HAP-1 (cell line): ENCODE data around the gene DYRK1A.
A peak's percentile ranks its signal among the peaks of the same experiment; 100 is the strongest.
"Not testable (repeated sequence)": the region's sequence is repeated elsewhere in the genome, so short reads cannot be mapped to it uniquely, and the experiment has no call there.

ENCODE experiments used
- DNase-seq, 2 experiments: peaks; one replicate each; pipeline ENCODE4 v3.0.0-alpha.2; 2016 to 2020; ENCODE audit warnings: low spot score in 2 of 2
- H3K27me3 ChIP-seq: fragments of 250-450 bp; sonication (Bioruptor Pico); 2 replicates; pipeline ENCODE4 v1.5.1; 2020; ENCODE audit warnings: low read depth, mild to moderate bottlenecking, moderate library complexity
- H3K36me3 ChIP-seq: fragments of 250-450 bp; sonication (Bioruptor Pico); replicated peaks from 2 replicates; pipeline ENCODE4 v1.5.1; 2020; ENCODE audit warnings: mild to moderate bottlenecking
- H3K4me1 ChIP-seq: fragments of 250-450 bp; sonication (Bioruptor Pico); 2 replicates; pipeline ENCODE4 v1.5.1; 2020; ENCODE audit warnings: mild to moderate bottlenecking
- H3K4me3 ChIP-seq: fragments of 250-450 bp; sonication (Bioruptor Pico); 2 replicates; pipeline ENCODE4 v1.5.1; 2020; ENCODE audit warnings: mild to moderate bottlenecking, moderate library complexity
- H3K9me3 ChIP-seq: fragments of 250-450 bp; sonication (Bioruptor Pico); 2 replicates; pipeline ENCODE4 v1.5.1; 2020; ENCODE audit warnings: mild to moderate bottlenecking, moderate library complexity
- in situ Hi-C: fragments of 300-500 bp; cut with MboI; formaldehyde crosslinking; loops from 3 replicates; pipeline ENCODE4 v1.14.3; 2020; ENCODE audit warnings: low sequenced_read_pairs, inconsistent platforms, mixed read lengths

Gene DYRK1A

GRCh38 chr21:37535130-37535529, 168.6 kb downstream of the DYRK1A start:
- Histone ChIP-seq H3K4me1 (no peaks in the 10 kb centered on the region), H3K9me3 (peaks cover 7% of the 10 kb centered on the region), H3K27me3 (no peaks in the 10 kb centered on the region), H3K4me3 (no peak overlapping the region), H3K36me3 (no peaks in the 10 kb centered on the region)
- DNase-seq, result no peak
- in situ Hi-C loops, result no loop called here

DNA sequence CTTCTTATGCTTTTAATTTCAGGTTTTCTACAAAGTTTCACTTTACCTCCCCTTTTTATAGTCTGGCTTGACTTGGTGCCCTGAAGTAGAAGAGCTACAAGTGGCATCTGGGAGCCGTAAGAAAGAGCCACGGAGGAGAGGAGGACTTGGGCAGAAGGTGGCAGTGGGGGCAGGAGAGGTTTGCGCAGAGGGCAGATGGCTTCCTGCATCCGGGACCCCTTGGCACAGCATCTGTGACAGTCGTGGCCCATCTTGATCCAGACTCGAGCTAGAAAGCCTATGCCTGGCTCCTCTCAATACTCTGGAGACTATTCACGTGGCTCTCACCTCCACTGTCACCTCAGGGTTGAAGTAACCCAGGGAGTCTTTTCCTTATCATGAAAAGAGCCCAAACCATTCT, 169.1 kb downstream of the DYRK1A start:
- no peak for DNase-seq
- H3K36me3 ChIP-seq, result no peaks in the 10 kb centered on the region
- H3K4me1 ChIP-seq, result no peaks in the 10 kb centered on the region
- no peak overlapping the region for H3K4me3 ChIP-seq
- peaks cover 7% of the 10 kb centered on the region for H3K9me3 ChIP-seq
- in situ Hi-C loops, result no loop called here
- no peaks in the 10 kb centered on the region for H3K27me3 ChIP-seq

- peaks cover 7% of the 10 kb centered on the region for H3K9me3 ChIP-seq
- H3K4me1 ChIP-seq, result no peaks in the 10 kb centered on the region
- DNase-seq, result no peak
- in situ Hi-C loops, result no loop called here
- no peaks in the 10 kb centered on the region for H3K36me3 ChIP-seq
- H3K27me3 ChIP-seq, result no peaks in the 10 kb centered on the region
- no peak overlapping the region for H3K4me3 ChIP-seq
Observed at GRCh38 chr21:37536616-37537278, 170.2 kb downstream of the DYRK1A start.

DNA sequence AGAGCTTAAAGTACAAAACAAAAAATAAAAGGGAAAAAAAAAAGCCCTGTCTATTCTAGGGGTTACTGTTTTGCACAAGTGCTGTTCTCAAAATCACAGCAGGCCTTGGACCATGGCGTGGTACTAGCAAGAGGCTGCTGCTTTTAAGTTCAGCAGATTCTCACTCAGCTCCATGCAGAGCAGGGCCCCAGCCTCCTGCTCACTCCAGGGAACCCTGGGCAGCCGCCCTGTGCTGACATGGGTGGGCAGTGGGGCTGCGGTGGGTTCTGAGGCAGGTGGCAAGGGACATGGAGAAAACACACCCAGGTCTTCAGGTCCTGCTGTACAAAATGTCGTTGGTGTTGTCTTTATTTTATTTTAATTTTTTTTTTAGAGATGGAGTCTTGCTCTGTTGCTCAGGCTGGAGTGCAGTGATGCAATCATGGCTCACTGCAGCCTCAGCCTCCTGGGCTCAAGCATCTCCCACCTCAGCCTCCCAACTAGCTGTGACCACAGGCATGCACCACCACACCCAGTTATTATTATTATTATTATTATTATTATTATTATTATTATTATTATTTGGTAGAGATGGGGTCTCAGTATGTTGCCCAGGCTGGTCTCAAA, 170.9 kb downstream of the DYRK1A start:
- Histone ChIP-seq H3K4me3 (no peak overlapping the region), H3K4me1 (no peaks in the 10 kb centered on the region), H3K36me3 (no peaks in the 10 kb centered on the region), H3K9me3 (peaks cover 7% of the 10 kb centered on the region), H3K27me3 (no peaks in the 10 kb centered on the region)
- no peak for DNase-seq
- in situ Hi-C loops, result no loop called here

DNA sequence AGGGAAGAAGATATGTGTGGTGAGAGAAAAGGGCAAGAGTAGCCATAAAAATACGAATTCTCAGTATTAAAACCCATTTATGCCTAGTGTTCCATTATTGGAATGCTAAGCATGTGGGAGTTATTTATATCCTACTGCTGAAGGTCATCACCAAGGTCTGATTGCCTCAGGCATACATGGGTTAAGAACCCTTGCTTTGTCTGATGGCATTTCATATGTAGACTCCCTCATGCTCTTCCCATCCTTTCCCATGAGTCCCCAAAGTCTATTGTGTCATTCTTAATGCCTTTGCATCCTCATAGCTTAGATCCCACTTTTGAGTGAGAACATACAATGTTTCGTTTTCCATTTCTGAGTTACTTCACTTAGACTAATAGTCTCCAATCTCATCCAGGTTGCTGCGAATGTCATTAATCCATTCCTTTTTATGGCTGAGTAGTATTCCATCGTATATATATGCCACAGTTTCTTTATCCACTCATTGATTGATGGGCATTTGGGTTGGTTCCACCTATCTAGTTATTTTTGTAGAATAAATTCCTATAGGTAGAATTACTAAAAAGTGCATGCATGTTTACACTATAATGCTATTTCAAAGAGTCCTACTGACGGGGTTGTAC, 172.5 kb downstream of the DYRK1A start:
- Histone ChIP-seq H3K27me3 (no peaks in the 10 kb centered on the region), H3K9me3 (peaks cover 7% of the 10 kb centered on the region), H3K36me3 (no peaks in the 10 kb centered on the region), H3K4me3 (no peak overlapping the region), H3K4me1 (no peaks in the 10 kb centered on the region)
- DNase-seq, result peak; percentile 39 to 69
- in situ Hi-C loops, result no loop called here

- H3K9me3 ChIP-seq, H3K36me3 ChIP-seq, H3K27me3 ChIP-seq, H3K4me1 ChIP-seq, in situ Hi-C loops, H3K4me3 ChIP-seq, DNase-seq: not testable (repeated sequence)
Observed at GRCh38 chr21:37541128-37541527, 174.6 kb downstream of the DYRK1A start.

- in situ Hi-C loops, result no loop called here
Observed at GRCh38 chr21:37542512-37542911, 175.9 kb downstream of the DYRK1A start.

GRCh38 chr21:37546299-37546908, 179.8 kb downstream of the DYRK1A start:
- no peak overlapping the region for H3K4me3 ChIP-seq
- no peaks in the 10 kb centered on the region for H3K27me3 ChIP-seq
- no peaks in the 10 kb centered on the region for H3K36me3 ChIP-seq
- DNase-seq, result no peak
- H3K9me3 ChIP-seq, result no peaks in the 10 kb centered on the region
- peaks cover 22% of the 10 kb centered on the region for H3K4me1 ChIP-seq
- in situ Hi-C loops, result no loop called here

More at GRCh38 chr21:37542512-37542911, 175.9 kb downstream of the DYRK1A start:
- Histone ChIP-seq H3K4me1 (peaks cover 10% of the 10 kb centered on the region), H3K27me3 (no peaks in the 10 kb centered on the region), H3K4me3 (no peak overlapping the region), H3K36me3 (no peaks in the 10 kb centered on the region), H3K9me3 (no peaks in the 10 kb centered on the region)
- DNase-seq, result no peak

DNA sequence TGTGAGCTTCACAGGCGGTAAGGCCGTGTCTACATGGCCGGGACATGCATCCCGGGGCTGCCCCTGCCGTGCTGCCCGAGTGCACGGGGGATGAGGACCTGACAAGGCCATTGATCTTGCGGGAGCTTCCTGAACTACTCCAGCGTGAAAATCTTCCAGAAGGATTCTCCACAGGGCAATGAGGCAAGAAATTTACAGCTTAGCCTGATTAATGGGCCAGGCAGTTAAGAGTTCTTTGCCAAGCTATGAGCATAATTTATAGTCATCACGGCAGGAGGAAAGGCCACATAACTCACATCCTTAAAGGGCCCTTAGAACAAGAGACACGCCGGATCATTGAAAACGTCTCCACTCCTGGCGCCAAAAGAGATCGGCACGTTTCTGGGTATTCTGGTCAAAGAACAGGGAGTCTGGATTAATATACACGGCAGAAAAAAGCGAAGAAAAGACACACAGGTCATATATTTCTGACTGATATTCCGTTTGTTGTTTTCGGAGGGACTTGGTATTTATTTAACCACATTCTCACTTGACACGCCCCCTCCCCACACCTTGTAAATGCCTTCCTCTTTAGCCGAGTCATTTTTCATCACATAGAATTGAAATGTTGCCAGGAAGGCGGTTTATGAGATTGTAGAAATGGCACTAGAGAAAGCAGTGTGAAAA, 180.5 kb downstream of the DYRK1A start:
- Histone ChIP-seq H3K4me1 (peaks cover 25% of the 10 kb centered on the region), H3K27me3 (no peaks in the 10 kb centered on the region), H3K36me3 (no peaks in the 10 kb centered on the region), H3K9me3 (no peaks in the 10 kb centered on the region), H3K4me3 (no peak overlapping the region)
- DNase-seq, result peak; percentile 50 to 71
- in situ Hi-C loops, result no loop called here

- in situ Hi-C loops, result no loop called here
- DNase-seq, result no peak
- Histone ChIP-seq H3K9me3 (no peaks in the 10 kb centered on the region), H3K27me3 (no peaks in the 10 kb centered on the region), H3K4me3 (no peak overlapping the region), H3K36me3 (no peaks in the 10 kb centered on the region), H3K4me1 (peaks cover 25% of the 10 kb centered on the region)
Observed at GRCh38 chr21:37547615-37548200, 181.1 kb downstream of the DYRK1A start.

DNA sequence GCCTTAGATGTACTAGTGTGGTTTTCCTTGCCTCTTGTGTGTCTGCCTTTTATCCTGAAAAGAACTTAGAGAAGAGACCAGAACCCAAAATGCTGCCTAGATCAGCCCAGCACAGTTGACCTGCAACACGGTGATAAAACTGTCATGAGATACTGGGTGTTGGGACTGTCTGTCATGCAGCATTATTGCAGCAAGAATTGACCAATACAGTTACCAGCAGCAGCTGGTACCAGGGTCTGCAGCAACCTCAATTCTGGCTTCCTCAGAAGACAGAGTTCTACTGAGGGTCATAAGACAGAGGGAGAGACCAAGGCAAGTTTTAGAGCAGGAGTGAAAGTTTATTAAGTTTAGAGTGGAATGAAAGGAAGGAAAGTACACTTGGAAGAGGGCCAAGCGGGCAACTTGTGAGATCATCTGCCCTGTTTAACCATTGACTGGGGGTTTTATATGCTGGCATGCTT, 182.0 kb downstream of the DYRK1A start:
- Histone ChIP-seq H3K4me1 (peaks cover 25% of the 10 kb centered on the region), H3K27me3 (no peaks in the 10 kb centered on the region), H3K36me3 (no peaks in the 10 kb centered on the region), H3K9me3 (no peaks in the 10 kb centered on the region), H3K4me3 (no peak overlapping the region)
- DNase-seq, result no peak
- in situ Hi-C loops, result no loop called here

- H3K9me3 ChIP-seq, H3K4me3 ChIP-seq, H3K36me3 ChIP-seq, H3K27me3 ChIP-seq, DNase-seq, in situ Hi-C loops: not testable (repeated sequence)
- peaks cover 25% of the 10 kb centered on the region for H3K4me1 ChIP-seq
Observed at GRCh38 chr21:37549730-37550129, 183.2 kb downstream of the DYRK1A start.

DNA sequence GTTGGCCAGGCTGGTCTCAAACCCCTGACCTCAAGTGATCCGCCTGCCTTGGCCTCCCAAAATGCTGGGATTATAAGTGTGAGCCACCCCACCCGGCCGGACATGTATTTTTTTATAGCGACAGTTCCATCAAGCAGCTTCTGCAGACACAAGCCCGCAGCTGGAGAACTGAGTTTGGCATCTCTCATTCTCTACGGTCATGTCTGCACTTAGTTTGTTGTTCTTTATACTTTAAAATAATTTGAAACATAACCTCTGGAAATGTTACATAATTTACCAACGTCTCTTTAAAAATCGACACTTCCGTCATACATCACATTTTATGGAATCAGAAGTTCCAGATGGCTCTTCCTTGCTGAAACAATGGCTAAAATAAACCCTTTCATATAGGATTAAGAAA, 183.6 kb downstream of the DYRK1A start:
- in situ Hi-C loops, result no loop called here
- no peaks in the 10 kb centered on the region for H3K9me3 ChIP-seq
- no peaks in the 10 kb centered on the region for H3K27me3 ChIP-seq
- DNase-seq, result no peak
- H3K36me3 ChIP-seq, result no peaks in the 10 kb centered on the region
- H3K4me3 ChIP-seq, result no peak overlapping the region
- peaks cover 25% of the 10 kb centered on the region for H3K4me1 ChIP-seq
